ENCODE measurements around the gene MCAM. TPM values are rescaled to one million over a fixed set of nuclear protein-coding genes. Genes with fewer than 3 reads are reported as not detected.

Gene MCAM
- total RNA-seq, 4 donors from 2014 or later, result 27.5 to 112 (median 66.2) TPM

GRCh38 chr11:119337581-119338317 lies 20.8 kb upstream of the MCAM start:
- Histone ChIP-seq H3K4me3 (no peak overlapping the region), H3K27me3 (peaks cover 0 to 5% of the 10 kb centered on the region in 2 donors), H3K27ac (peak overlapping the region in 3 of 4 donors; percentile 31 to 90 (median 78)), H3K9me3 (no peaks in the 10 kb centered on the region), H3K4me1 (peaks cover 3 to 74% (median 22%) of the 10 kb centered on the region in 4 donors), H3K36me3 (no peaks in the 10 kb centered on the region)
- no peak for TF ChIP-seq CTCF (IDR thresholded peaks at IDR 0.05)
- no peak for TF ChIP-seq POLR2A (IDR thresholded peaks at IDR 0.05)
- DNase-seq, result peak in 1 of 3 donors; percentile 49

GRCh38 chr11:119336744-119337469 lies 20.0 kb upstream of the MCAM start:
- H3K36me3 ChIP-seq, result no peaks in the 10 kb centered on the region
- H3K9me3 ChIP-seq, result no peaks in the 10 kb centered on the region
- TF ChIP-seq CTCF (IDR thresholded peaks at IDR 0.05) (no peak), POLR2A (IDR thresholded peaks at IDR 0.05) (no peak)
- peaks cover 3 to 74% (median 22%) of the 10 kb centered on the region in 4 donors for H3K4me1 ChIP-seq
- no peak for DNase-seq
- H3K27me3 ChIP-seq, result peaks cover 0 to 5% of the 10 kb centered on the region in 2 donors
- H3K4me3 ChIP-seq, result no peak overlapping the region
- H3K27ac ChIP-seq, result peak overlapping the region in 1 of 4 donors; percentile 78

GRCh38 chr11:119335655-119336543 lies 19.0 kb upstream of the MCAM start:
- Histone ChIP-seq H3K4me1 (peaks cover 3 to 65% (median 18%) of the 10 kb centered on the region in 4 donors), H3K36me3 (no peaks in the 10 kb centered on the region), H3K4me3 (peak overlapping the region in 1 of 4 donors; percentile 86), H3K27ac (no peak overlapping the region), H3K27me3 (no peaks in the 10 kb centered on the region), H3K9me3 (no peaks in the 10 kb centered on the region)
- TF ChIP-seq POLR2A (IDR thresholded peaks at IDR 0.05) (no peak), CTCF (IDR thresholded peaks at IDR 0.05) (no peak)
- DNase-seq, result no peak

GRCh38 chr11:119335091-119335654 lies 18.2 kb upstream of the MCAM start:
- H3K27me3 ChIP-seq, result no peaks in the 10 kb centered on the region
- no peaks in the 10 kb centered on the region for H3K9me3 ChIP-seq
- peak overlapping the region; percentile 86 to 98 (median 92) for H3K4me3 ChIP-seq
- no peak for DNase-seq
- TF ChIP-seq CTCF (IDR thresholded peaks at IDR 0.05) (no peak), POLR2A (IDR thresholded peaks at IDR 0.05) (no peak)
- no peaks in the 10 kb centered on the region for H3K36me3 ChIP-seq
- H3K4me1 ChIP-seq, result peaks cover 0 to 58% (median 12%) of the 10 kb centered on the region in 4 donors
- H3K27ac ChIP-seq, result peak overlapping the region; percentile 78 to 90 (median 83)

All from Peyer's patch (tissue), 4 donors.